HG03442 (cell line): ENCODE results near the gene RIPPLY2.
"Not testable (repeated sequence)": the region's sequence is repeated elsewhere in the genome, so short reads cannot be mapped to it uniquely, and the experiment has no call there.

Experiments
- ATAC-seq: cut with Tn5 transposase; IDR thresholded peaks from one replicate; pipeline ENCODE4 v1.9.1; 2021; ENCODE audit warnings: mild to moderate bottlenecking, moderate library complexity; ENCODE audit not compliant: unreplicated experiment

The RIPPLY2 gene

GRCh38 chr6:83893024-83893423 is 39.9 kb downstream of the RIPPLY2 start:
- no peak for ATAC-seq

GRCh38 chr6:83897094-83897493 is 43.9 kb downstream of the RIPPLY2 start:
- not testable (repeated sequence) for ATAC-seq

DNA sequence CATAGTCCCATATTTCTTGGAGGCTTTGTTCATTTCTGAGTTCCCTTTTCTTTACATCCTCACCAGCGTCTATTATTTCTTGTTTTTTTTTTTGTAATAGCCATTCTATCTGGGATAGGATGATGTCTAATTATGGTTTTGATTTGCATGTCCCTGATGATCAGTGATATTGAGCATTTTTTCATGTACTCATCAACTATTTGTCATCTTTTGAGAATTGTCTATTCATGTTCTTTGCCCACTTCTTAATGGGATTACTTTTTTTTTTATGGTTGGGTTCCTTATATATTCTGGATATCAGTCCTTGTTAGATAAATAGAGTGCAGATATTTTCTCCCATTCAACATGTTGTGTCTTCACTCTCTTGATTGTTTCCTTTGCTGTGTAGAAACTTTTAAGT is 48.5 kb downstream of the RIPPLY2 start:
- ATAC-seq = no peak

DNA sequence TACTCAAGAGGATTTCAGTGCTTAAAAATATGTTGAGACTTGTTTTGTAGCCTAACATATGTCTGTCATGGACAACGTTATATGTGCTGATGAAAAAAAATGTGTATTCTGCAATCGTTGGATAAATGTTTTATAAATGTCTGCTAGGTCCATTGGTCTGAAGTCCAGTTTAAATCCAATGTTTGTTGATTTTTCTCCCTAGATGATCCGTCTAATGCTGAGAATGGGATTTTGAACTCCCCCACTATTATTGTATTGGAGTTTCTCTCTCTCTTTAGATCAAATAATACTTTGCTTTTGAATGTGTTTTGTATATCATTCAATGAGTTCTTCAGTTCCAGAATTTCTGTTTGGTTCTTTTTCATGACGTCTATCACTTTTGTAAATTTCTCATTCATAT is 51.2 kb downstream of the RIPPLY2 start:
- ATAC-seq = no peak

GRCh38 chr6:83905648-83906047 is 52.5 kb downstream of the RIPPLY2 start:
- no peak for ATAC-seq
